Testis (tissue), 3 donors: ENCODE measurements around the gene IL1RAPL1. TPM values are rescaled to one million over a fixed set of nuclear protein-coding genes. Genes with fewer than 3 reads are reported as not detected.
"Not testable (repeated sequence)": the region's sequence is repeated elsewhere in the genome, so short reads cannot be mapped to it uniquely, and the experiment has no call there.

Source experiments
- DNase-seq: peaks from one replicate; pipeline ENCODE4 v3.0.0-alpha.2; 2019
- H3K27ac ChIP-seq, 2 donors: fragments of 200-600 bp; sonication (generic); one replicate each; pipeline ENCODE4 v1.5.1; 2019
- H3K27me3 ChIP-seq: fragments of 200-600 bp; sonication (generic); one replicate; pipeline ENCODE4 v1.5.1; 2019
- H3K36me3 ChIP-seq: fragments of 200-600 bp; sonication (generic); one replicate; pipeline ENCODE4 v1.5.1; 2017; ENCODE audit warnings: low read depth; ENCODE audit errors: missing control alignments
- H3K4me1 ChIP-seq: fragments of 200-600 bp; sonication (generic); one replicate; pipeline ENCODE4 v1.5.1; 2019
- H3K4me3 ChIP-seq, 2 donors: fragments of 200-600 bp; sonication (generic); one replicate each; pipeline ENCODE4 v1.5.1; 2017 to 2019
- H3K9me3 ChIP-seq: fragments of 200-600 bp; sonication (generic); one replicate; pipeline ENCODE4 v1.5.1; 2017
- POLR2A ChIP-seq: fragments of 450-650 bp; IDR thresholded peaks from one replicate; pipeline ENCODE4 v1.6.1; 2017; ENCODE audit warnings: antibody characterized with exemption, mild to moderate bottlenecking, moderate library complexity
- WGBS, 2 donors: methylation state at CpG; one replicate each; pipeline ENCODE4 v1.1.5; 2018; 5-methylcytosine and 5-hydroxymethylcytosine counted together
- intact Hi-C: fragments of 100-400 bp; cut with DNase I; formaldehyde crosslinking; loops from one replicate; pipeline ENCODE4 v1.15.1; 2023; ENCODE audit warnings: low total_unique reads
- polyA plus RNA-seq: library from polyadenylated mRNA; stranded (reverse); fragments of 350-450 nt; fragmentation: Illumina TruSeq; extraction: RNeasy Lipid Tissue Mini Kit (QIAGEN cat#74804); gene quantifications from one replicate; pipeline ENCODE4 v1.2.3, GENCODE V29; 2014; ENCODE audit warnings: low read depth, low replicate concordance; ENCODE audit not compliant: insufficient read depth
- total RNA-seq, 2 donors: library from RNA; depleted of rRNA; stranded (reverse); fragments of >200 nt; gene quantifications; one replicate each; pipeline ENCODE4 v1.2.3, GENCODE V29; 2016
- TF ChIP-seq, protein P1 (sequence below), 3 experiments: fragments of 450-650 bp in 2 of 3; fragments of 200-600 bp in 1 of 3; sonication (generic) in 1 of 3; IDR thresholded peaks; one replicate each; pipeline ENCODE4 v1.5.1; 2016 to 2019; ENCODE audit warnings: antibody characterized with exemption in 3 of 3, mild to moderate bottlenecking in 2 of 3, moderate library complexity in 1 of 3

The IL1RAPL1 gene
- total and polyA plus RNA-seq, 3 donors from 2014 or later = 0.13 to 0.94 (median 0.93) TPM

DNA sequence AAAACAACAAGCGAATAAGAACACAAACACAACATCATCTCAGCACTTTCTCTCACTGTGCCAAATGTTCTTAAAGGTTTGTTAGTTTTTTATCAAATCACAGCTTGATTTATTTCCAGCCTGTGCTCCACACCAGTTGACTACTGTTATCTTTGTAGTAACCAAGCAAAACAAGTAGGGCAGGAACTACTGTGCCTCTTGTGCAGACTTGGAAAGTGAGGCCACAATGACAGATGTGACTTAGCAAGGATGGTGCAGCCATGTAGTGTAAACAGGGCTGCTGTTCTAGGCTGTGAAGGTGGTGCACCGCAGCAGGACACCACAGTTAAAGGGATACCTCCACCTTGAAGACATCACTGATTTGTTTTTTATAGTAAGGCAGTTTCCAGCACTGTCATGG lies 170.0 kb downstream of the IL1RAPL1 start:
- Histone ChIP-seq H3K27ac (no peak overlapping the region), H3K9me3 (no peaks in the 10 kb centered on the region), H3K27me3 (no peaks in the 10 kb centered on the region), H3K4me3 (no peak overlapping the region), H3K36me3 (no peaks in the 10 kb centered on the region), H3K4me1 (no peaks in the 10 kb centered on the region)
- no peak for TF ChIP-seq POLR2A
- TF ChIP-seq, protein P1, sequence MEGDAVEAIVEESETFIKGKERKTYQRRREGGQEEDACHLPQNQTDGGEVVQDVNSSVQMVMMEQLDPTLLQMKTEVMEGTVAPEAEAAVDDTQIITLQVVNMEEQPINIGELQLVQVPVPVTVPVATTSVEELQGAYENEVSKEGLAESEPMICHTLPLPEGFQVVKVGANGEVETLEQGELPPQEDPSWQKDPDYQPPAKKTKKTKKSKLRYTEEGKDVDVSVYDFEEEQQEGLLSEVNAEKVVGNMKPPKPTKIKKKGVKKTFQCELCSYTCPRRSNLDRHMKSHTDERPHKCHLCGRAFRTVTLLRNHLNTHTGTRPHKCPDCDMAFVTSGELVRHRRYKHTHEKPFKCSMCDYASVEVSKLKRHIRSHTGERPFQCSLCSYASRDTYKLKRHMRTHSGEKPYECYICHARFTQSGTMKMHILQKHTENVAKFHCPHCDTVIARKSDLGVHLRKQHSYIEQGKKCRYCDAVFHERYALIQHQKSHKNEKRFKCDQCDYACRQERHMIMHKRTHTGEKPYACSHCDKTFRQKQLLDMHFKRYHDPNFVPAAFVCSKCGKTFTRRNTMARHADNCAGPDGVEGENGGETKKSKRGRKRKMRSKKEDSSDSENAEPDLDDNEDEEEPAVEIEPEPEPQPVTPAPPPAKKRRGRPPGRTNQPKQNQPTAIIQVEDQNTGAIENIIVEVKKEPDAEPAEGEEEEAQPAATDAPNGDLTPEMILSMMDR (IDR thresholded peaks at IDR 0.05) = no peak
- no peak for DNase-seq
- intact Hi-C loops = no loop called here
- WGBS, 2 donors = 74 to 87% methylated on average over 1 to 2 of the region's 2 CpGs

DNA sequence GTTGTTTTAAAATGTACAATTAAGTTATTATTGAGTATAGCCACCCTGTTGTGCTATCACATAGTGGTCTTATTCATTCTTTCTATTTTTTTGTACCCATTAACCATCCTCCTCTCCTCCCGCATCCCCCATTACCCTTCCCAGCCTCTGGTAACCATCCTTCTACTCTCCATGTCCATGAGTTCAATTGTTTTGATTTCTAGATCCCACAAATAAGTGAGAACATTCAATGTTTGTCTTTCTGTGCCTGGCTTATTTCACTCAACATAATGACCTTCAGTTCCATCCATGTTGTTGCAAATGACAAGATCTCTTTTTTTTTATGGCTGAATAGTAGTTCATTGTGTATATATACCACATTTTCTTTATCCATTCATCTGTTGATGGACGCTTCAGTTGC lies 179.3 kb downstream of the IL1RAPL1 start:
- H3K9me3 ChIP-seq, intact Hi-C loops, H3K4me3 ChIP-seq, H3K4me1 ChIP-seq, H3K36me3 ChIP-seq, H3K27me3 ChIP-seq, DNase-seq, H3K27ac ChIP-seq: not testable (repeated sequence)
- WGBS, 2 donors = 92 to 100% methylated on average over 2 of the region's 2 CpGs

DNA sequence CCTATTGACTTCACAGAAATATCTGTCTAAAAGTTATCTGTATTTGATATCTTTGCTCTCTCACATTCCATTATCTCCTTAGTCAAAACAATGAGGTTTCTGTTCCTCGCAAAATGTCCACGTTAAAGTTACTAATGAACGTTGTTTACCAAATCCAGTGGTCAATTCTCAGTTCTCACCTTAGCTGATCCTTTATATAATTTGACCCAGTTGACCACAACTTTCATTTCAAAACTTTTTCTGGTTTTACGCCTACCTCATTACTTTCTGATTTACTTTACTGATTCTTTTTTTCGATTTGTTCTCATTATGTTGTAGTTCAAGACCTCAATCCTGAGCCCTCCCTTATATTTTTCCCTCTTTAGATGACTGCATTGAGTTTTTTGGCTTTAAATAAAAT lies 186.6 kb downstream of the IL1RAPL1 start:
- DNase-seq = no peak
- H3K4me3 ChIP-seq = no peak overlapping the region
- H3K4me1 ChIP-seq = no peaks in the 10 kb centered on the region
- intact Hi-C loops = no loop called here
- 88 to 95% methylated on average over 5 of the region's 5 CpGs for WGBS, 2 donors
- no peak for TF ChIP-seq POLR2A
- TF ChIP-seq, protein P1 (IDR thresholded peaks at IDR 0.05) = no peak
- H3K27ac ChIP-seq = no peak overlapping the region
- no peaks in the 10 kb centered on the region for H3K36me3 ChIP-seq
- H3K27me3 ChIP-seq = no peaks in the 10 kb centered on the region
- H3K9me3 ChIP-seq = no peaks in the 10 kb centered on the region

DNA sequence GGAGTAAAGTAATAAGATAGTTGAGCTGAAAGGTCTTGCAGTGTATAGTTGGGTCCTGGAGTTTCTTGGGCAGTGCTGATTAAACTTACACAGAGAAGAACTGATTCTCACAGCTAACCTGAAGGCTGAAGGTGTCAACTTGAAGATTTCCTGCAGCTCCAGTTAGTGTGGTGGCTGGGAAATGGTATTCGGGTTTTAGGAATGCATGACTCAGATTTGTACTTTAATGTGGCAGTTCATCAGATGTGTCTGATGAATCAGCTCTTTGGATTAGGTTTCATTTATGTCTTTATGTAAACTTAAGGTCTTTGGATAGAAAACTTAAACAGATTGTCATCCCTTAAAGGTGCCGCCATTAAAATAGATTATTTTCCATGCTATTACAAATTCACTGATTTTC lies 200.0 kb downstream of the IL1RAPL1 start:
- intact Hi-C loops = no loop called here
- Histone ChIP-seq H3K27ac (no peak overlapping the region), H3K9me3 (no peaks in the 10 kb centered on the region), H3K4me1 (no peaks in the 10 kb centered on the region), H3K4me3 (no peak overlapping the region), H3K27me3 (no peaks in the 10 kb centered on the region), H3K36me3 (no peaks in the 10 kb centered on the region)
- 91 to 93% methylated on average over 2 of the region's 2 CpGs for WGBS, 2 donors
- DNase-seq = no peak
- TF ChIP-seq, protein P1 (IDR thresholded peaks at IDR 0.05) = no peak
- TF ChIP-seq POLR2A = no peak

DNA sequence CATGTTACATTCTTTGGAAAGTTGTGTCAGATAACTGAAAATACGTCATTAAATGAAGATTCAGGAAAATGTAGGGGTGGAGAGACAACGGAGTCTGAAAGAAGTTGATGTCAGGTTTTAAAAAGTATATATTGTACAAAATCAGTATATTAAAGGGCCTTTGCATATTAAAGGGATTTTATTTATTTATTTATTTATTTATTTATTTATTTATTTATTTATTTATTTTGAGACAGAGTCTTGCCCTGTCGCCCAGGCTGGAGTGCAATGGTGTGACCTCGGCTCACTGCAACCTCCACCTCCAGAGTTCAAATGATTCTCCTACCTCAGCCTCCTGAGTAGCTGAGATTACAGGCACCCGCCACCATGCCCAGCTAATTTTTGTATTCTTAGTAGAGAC lies 213.4 kb downstream of the IL1RAPL1 start:
- H3K9me3 ChIP-seq, H3K27me3 ChIP-seq, H3K27ac ChIP-seq, H3K36me3 ChIP-seq, H3K4me3 ChIP-seq, intact Hi-C loops, H3K4me1 ChIP-seq, DNase-seq: not testable (repeated sequence)
- WGBS, 2 donors = 91 to 96% methylated on average over 5 of the region's 5 CpGs

DNA sequence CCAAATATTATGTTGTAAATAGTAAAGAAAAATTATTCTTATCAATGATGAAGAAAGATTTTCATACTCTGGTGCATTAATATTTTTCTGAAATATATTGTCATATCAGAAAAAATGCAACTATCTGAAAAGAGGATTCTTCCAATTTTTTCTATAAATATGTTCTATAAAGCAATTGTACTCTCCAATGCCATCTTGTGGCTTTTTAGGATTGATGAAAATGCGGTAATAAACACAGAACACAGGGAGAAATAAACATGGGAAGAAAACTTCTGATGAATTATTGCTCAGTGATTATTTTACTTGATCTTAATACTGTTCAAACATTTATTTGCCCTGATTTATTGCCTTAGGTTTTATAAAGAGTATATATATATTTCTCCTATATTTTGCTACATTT lies 215.4 kb downstream of the IL1RAPL1 start:
- Histone ChIP-seq H3K4me3 (no peak overlapping the region), H3K27me3 (no peaks in the 10 kb centered on the region), H3K27ac (no peak overlapping the region), H3K4me1 (no peaks in the 10 kb centered on the region), H3K36me3 (no peaks in the 10 kb centered on the region), H3K9me3 (no peaks in the 10 kb centered on the region)
- 65 to 76% methylated on average over 1 of the region's 1 CpG for WGBS, 2 donors
- DNase-seq = no peak
- intact Hi-C loops = no loop called here
- no peak for TF ChIP-seq POLR2A
- TF ChIP-seq, protein P1 (IDR thresholded peaks at IDR 0.05) = no peak
